HepG2 (cell line): ENCODE data around the gene SMAD2. TPM values are rescaled to one million over a fixed set of nuclear protein-coding genes. Genes with fewer than 3 reads are reported as not detected.

Experiments used
- DPF2 ChIP-seq: sonication (generic); formaldehyde crosslinking; IDR thresholded peaks from 2 replicates; pipeline ENCODE4 v1.4.0; 2020; ENCODE audit warnings: mild to moderate bottlenecking, low read depth, missing genetic modification reagents, borderline replicate concordance
- FOXC1 ChIP-seq: sonication (generic); formaldehyde crosslinking; IDR thresholded peaks from 2 replicates; pipeline ENCODE4 v1.8.0; 2022; ENCODE audit warnings: mild to moderate bottlenecking, missing genetic modification reagents, borderline replicate concordance
- HNRNPUL1 ChIP-seq: fragments of 200-400 bp; formaldehyde crosslinking; IDR thresholded peaks from 2 replicates; pipeline ENCODE4 v1.6.1; 2017; ENCODE audit warnings: low read depth, mild to moderate bottlenecking, low read length, moderate library complexity
- NFAT5 ChIP-seq: sonication (generic); formaldehyde crosslinking; IDR thresholded peaks from 2 replicates; pipeline ENCODE4 v1.4.0; 2020; ENCODE audit warnings: missing genetic modification reagents
- NFKBIZ ChIP-seq: IDR thresholded peaks from 2 replicates; pipeline ENCODE4 v1.6.1; 2018; ENCODE audit warnings: missing genetic modification reagents, missing compliant biosample characterization
- NR2F2 ChIP-seq: IDR thresholded peaks from 2 replicates; pipeline ENCODE4 v1.6.1; 2012; ENCODE audit warnings: low read depth, inconsistent platforms, borderline replicate concordance
- RBFOX2 ChIP-seq: fragments of 200-400 bp; formaldehyde crosslinking; IDR thresholded peaks from 2 replicates; pipeline ENCODE4 v1.6.1; 2017; ENCODE audit warnings: low read depth, mild to moderate bottlenecking, low read length
- ZNF326 ChIP-seq: sonication (generic); formaldehyde crosslinking; IDR thresholded peaks from 2 replicates; pipeline ENCODE4 v1.4.0; 2020; ENCODE audit warnings: missing genetic modification reagents, borderline replicate concordance
- ZNF747 ChIP-seq: sonication (generic); formaldehyde crosslinking; IDR thresholded peaks from 2 replicates; pipeline ENCODE4 v1.8.1; 2023; ENCODE audit warnings: missing genetic modification reagents, mild to moderate bottlenecking, borderline replicate concordance
- polyA plus RNA-seq, 8 experiments: library from polyadenylated mRNA; depleted of rRNA in 3 of 8; stranded (reverse) in 7 of 8; unstranded in 1 of 8; fragments of >200 nt; fragmentation: Illumina TruSeq in 4 of 8; extraction: Trizol in 4 of 8; gene quantifications; 2 replicates each; pipeline versions ENCODE4 v1.2.1 to v1.2.3, GENCODE V29; 2011 to 2016; ENCODE audit warnings: low read depth in 4 of 8, missing spikeins in 1 of 8, mixed read lengths in 1 of 8; ENCODE audit not compliant: insufficient read depth in 1 of 8
- total RNA-seq, 5 experiments: library from RNA; depleted of rRNA; stranded (reverse); fragments of >200 nt; fragmentation: Illumina TruSeq; extraction: Trizol; gene quantifications; 2 replicates each; pipeline ENCODE4 v1.2.3, GENCODE V29; 2016; ENCODE audit warnings: low read depth in 1 of 5
- TF ChIP-seq, protein P1 (sequence below): sonication (generic); formaldehyde crosslinking; IDR thresholded peaks from 2 replicates; pipeline ENCODE4 v1.8.0; 2022; ENCODE audit warnings: missing genetic modification reagents, mild to moderate bottlenecking, inconsistent platforms, borderline replicate concordance

The SMAD2 gene
- total and polyA plus RNA-seq, 2 of the 13 experiments (the other 11 are each of a cell fraction or from before 2014, with no cell fraction given), result 40.2 to 96.2 TPM

GRCh38 chr18:47832348-47832747, 98.1 kb downstream of the SMAD2 start (continued):
- TF ChIP-seq, protein P1, sequence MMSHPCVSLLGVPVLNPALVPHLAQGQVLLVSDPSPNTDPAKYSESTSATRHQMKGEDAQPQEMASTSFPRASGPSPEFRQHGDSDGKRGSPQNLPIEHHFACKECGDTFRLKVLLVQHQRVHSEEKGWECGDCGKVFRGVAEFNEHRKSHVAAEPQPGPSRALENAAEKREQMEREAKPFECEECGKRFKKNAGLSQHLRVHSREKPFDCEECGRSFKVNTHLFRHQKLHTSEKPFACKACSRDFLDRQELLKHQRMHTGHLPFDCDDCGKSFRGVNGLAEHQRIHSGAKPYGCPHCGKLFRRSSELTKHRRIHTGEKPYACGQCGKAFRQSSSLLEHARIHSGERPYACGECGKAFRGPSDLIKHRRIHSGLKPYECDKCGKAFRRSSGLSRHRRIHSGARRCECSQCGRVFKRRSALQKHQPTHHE, result no peak
- TF ChIP-seq DPF2 (CRISPR knock-in tag) (no peak), ZNF326 (CRISPR knock-in tag) (no peak), NFAT5 (no peak), RBFOX2 (no peak), NFKBIZ (CRISPR knock-in tag) (no peak), FOXC1 (CRISPR knock-in tag) (no peak), ZNF747 (CRISPR knock-in tag) (no peak), NR2F2 (no peak), HNRNPUL1 (no peak)
